Peyer's patch (tissue), 4 donors: ENCODE measurements around the gene REXO1. TPM values are rescaled to one million over a fixed set of nuclear protein-coding genes. Genes with fewer than 3 reads are reported as not detected.

Experiments
- DNase-seq, 3 donors: peaks; one replicate each; pipeline ENCODE4 v3.0.0-alpha.2; 2017 to 2019
- H3K27ac ChIP-seq, 4 donors: fragments of 200-600 bp; sonication (generic); one replicate each; pipeline ENCODE4 v1.5.1; 2016 to 2019
- H3K27me3 ChIP-seq, 2 donors: fragments of 200-600 bp; sonication (generic); one replicate each; pipeline ENCODE4 v1.5.1; 2019
- H3K36me3 ChIP-seq, 3 donors: fragments of 200-600 bp; sonication (generic); one replicate each; pipeline ENCODE4 v1.5.1; 2016 to 2019
- H3K4me1 ChIP-seq, 4 donors: fragments of 200-600 bp; sonication (generic); one replicate each; pipeline ENCODE4 v1.5.1; 2016 to 2019
- H3K4me3 ChIP-seq, 4 donors: fragments of 200-600 bp; sonication (generic); 1 replicate in 3 of 4; 2 replicates in 1 of 4; pipeline ENCODE4 v1.5.1; 2016 to 2019; ENCODE audit warnings: mild to moderate bottlenecking in 1 of 4
- H3K9me3 ChIP-seq, 4 donors: fragments of 200-600 bp; sonication (generic); one replicate each; pipeline ENCODE4 v1.5.1; 2016 to 2019; ENCODE audit warnings: mild to moderate bottlenecking in 1 of 4
- CTCF ChIP-seq, 6 experiments: fragments of 450-650 bp in 4 of 6; fragments of 200-600 bp in 2 of 6; sonication (generic) in 1 of 6; IDR thresholded peaks; one replicate each; pipeline ENCODE4 v1.5.1; 2017 to 2019; ENCODE audit warnings: antibody characterized with exemption in 6 of 6, mild to moderate bottlenecking in 3 of 6, moderate library complexity in 1 of 6
- POLR2A ChIP-seq, 2 donors: fragments of 450-650 bp; IDR thresholded peaks; one replicate each; pipeline ENCODE4 v1.5.1; 2017; ENCODE audit warnings: antibody characterized with exemption in 2 of 2, mild to moderate bottlenecking in 2 of 2, moderate library complexity in 2 of 2
- total RNA-seq, 4 donors: library from RNA; depleted of rRNA; stranded (reverse); fragments of >200 nt; gene quantifications; one replicate each; pipeline ENCODE4 v1.1.0, GENCODE V29; 2016

REXO1 gene
- total RNA-seq, 4 donors from 2014 or later: 47.0 to 101 (median 57.2) TPM

DNA sequence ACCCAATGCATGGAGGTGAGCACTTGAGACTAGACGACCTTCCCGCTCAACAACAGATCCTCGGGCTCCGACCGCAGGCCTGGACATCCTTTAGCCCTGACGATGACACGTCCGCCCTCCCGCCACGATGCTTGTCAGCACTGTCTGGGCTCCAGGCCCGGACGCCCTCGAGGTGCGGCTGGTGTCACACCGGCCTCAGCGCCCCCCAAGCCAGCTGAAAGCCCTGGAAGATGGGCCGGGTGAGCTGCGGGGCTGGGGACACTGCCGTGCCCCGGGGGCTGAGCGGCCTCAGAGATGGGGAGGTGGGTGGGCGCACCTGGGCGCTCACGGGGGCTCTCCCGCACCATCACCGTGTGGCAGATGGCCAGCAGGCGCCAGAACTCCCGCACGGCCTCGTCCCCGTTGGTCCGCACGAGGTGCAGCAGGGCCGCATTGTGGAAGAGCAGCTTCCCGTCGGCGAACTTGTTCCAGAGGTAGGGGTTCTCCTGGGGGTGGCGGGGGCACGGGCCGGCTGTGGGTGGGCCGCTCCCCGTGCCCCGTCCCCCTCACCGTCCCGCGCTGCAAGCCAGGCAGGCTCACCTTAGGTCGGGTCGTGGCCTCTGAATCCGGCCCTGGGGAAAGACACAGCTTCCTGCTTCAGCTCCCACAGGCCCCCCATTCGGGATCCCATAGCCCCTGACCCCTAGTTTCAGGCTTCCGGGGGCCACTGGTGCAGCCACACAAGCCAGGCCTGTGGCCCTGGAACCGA lies 51.7 kb downstream of the REXO1 start:
- no peak for DNase-seq
- Histone ChIP-seq H3K27me3 (no peaks in the 10 kb centered on the region), H3K4me3 (no peak overlapping the region), H3K9me3 (no peaks in the 10 kb centered on the region), H3K4me1 (peaks cover 0 to 4% (median 0%) of the 10 kb centered on the region in 4 donors), H3K27ac (no peak overlapping the region), H3K36me3 (no peaks in the 10 kb centered on the region)
- TF ChIP-seq CTCF (IDR thresholded peaks at IDR 0.05) (no peak), POLR2A (IDR thresholded peaks at IDR 0.05) (no peak)

- TF ChIP-seq CTCF (IDR thresholded peaks at IDR 0.05) (no peak), POLR2A (IDR thresholded peaks at IDR 0.05) (no peak)
- Histone ChIP-seq H3K4me1 (peaks cover 0 to 4% (median 0%) of the 10 kb centered on the region in 4 donors), H3K9me3 (no peaks in the 10 kb centered on the region), H3K27ac (no peak overlapping the region), H3K4me3 (no peak overlapping the region), H3K36me3 (no peaks in the 10 kb centered on the region), H3K27me3 (no peaks in the 10 kb centered on the region)
- no peak for DNase-seq
Observed at GRCh38 chr19:1794424-1795172, 53.7 kb downstream of the REXO1 start.

DNA sequence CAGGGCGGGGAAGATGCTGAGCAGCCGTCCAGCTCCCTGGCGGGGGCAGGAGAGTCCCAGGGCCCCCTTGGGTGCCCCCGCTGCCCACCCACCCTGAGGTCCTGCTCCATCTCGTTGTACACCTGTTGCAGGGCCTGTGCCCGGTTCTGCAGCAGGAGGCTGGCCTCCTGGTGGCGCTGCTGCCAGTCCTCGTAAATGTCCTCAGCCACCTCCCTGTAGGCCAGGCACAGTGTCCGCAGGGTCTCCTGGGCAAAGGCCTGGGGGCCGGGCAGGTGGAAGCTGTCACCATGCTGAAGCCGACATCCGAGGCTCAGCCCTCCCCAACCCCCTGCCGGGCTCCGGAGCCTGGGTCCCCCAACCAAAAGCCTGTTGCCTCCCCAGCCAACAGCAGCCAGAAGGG lies 56.4 kb downstream of the REXO1 start:
- H3K36me3 ChIP-seq: no peaks in the 10 kb centered on the region
- no peaks in the 10 kb centered on the region for H3K27me3 ChIP-seq
- H3K4me3 ChIP-seq: no peak overlapping the region

DNA sequence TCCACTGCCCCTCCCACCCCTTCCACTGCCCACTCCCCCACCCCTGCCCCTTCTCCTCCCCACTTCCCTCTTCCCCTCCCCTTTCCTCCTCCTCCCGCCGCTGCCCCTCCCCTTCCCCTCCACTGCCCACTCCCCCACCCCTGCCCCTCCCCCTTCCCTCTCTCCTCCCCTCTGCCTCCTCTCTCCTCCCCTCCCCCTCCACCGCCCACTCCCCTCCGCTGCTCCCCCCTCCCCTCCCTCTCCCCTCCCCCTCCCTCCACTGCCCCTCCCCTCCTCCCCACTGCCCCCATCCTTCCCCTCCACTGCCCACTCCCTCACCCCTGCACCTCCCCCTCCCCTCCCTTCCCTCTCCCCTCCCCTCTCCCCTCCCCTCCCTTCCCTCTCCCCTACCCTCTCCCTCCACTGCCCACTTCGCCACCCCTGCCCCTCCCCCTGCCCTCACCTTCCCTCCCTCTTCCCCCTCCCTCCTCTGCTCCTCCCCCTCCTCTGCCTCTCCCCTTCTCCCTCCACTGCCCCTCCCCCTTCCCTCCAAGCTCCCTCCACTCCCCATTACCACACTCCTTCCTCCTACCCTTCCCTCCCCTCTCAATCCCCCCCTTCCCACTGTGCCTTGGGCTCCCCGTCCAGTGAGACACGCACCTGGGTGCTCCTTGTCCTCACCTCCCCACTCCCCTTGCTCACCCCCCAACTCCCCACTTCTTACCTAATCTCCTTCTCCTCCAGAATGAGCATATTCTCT lies 58.1 kb downstream of the REXO1 start:
- Histone ChIP-seq H3K4me3 (no peak overlapping the region), H3K9me3 (no peaks in the 10 kb centered on the region), H3K27me3 (no peaks in the 10 kb centered on the region)

More for the DNA sequence above, 56.4 kb downstream of the REXO1 start:
- H3K4me1 ChIP-seq: peaks cover 0 to 8% (median 0%) of the 10 kb centered on the region in 4 donors
- H3K9me3 ChIP-seq: no peaks in the 10 kb centered on the region
- DNase-seq: no peak
- H3K27ac ChIP-seq: no peak overlapping the region
- no peak for TF ChIP-seq CTCF (IDR thresholded peaks at IDR 0.05)
- no peak for TF ChIP-seq POLR2A (IDR thresholded peaks at IDR 0.05)

More for the DNA sequence above, 58.1 kb downstream of the REXO1 start:
- Histone ChIP-seq H3K4me1 (peaks cover 0 to 5% (median 0%) of the 10 kb centered on the region in 4 donors), H3K27ac (no peak overlapping the region), H3K36me3 (no peaks in the 10 kb centered on the region)
- DNase-seq: no peak
- TF ChIP-seq POLR2A (IDR thresholded peaks at IDR 0.05): no peak
- TF ChIP-seq CTCF (IDR thresholded peaks at IDR 0.05): no peak
